Urinary bladder (tissue), 4 donors: ENCODE measurements around the gene MARCHF11. TPM values are rescaled to one million over a fixed set of nuclear protein-coding genes. Genes with fewer than 3 reads are reported as not detected.

Experiments
- DNase-seq: peaks from one replicate; pipeline ENCODE4 v3.0.0-alpha.2; 2015; ENCODE audit errors: extremely low spot score
- H3K27ac ChIP-seq: one replicate; pipeline ENCODE4 v1.5.1; 2013; ENCODE audit warnings: low read depth, mild to moderate bottlenecking, moderate library complexity
- H3K36me3 ChIP-seq: one replicate; pipeline ENCODE4 v1.6.1; 2013; ENCODE audit warnings: mild to moderate bottlenecking, moderate library complexity; ENCODE audit not compliant: insufficient read depth
- H3K4me1 ChIP-seq: one replicate; pipeline ENCODE4 v1.6.1; 2013; ENCODE audit warnings: mild to moderate bottlenecking, moderate library complexity; ENCODE audit not compliant: insufficient read depth
- H3K4me3 ChIP-seq: one replicate; pipeline ENCODE4 v1.5.1; 2013; ENCODE audit warnings: low read depth, low read length
- WGBS: extraction: QIAGEN DNeasy Blood & Tissue Kit; methylation state at CpG from one replicate; pipeline ENCODE4 v1.1.7; 2013; 5-methylcytosine and 5-hydroxymethylcytosine counted together
- polyA plus RNA-seq: library from polyadenylated mRNA; stranded (reverse); fragments of 200-250 nt; gene quantifications from one replicate; pipeline ENCODE4 v1.2.3, GENCODE V29; 2013
- small RNA-seq: library from RNA; depleted of rRNA; stranded (forward); fragments of <200 nt; gene quantifications from one replicate; pipeline ENCODE3, GENCODE V24; 2014
- total RNA-seq: library from RNA; depleted of rRNA; stranded (reverse); fragments of >200 nt; gene quantifications from one replicate; pipeline ENCODE4 v1.2.3, GENCODE V29; 2014
- donor health status: healthy with polysubstance abuse.
- donor health status: healthy.

Gene MARCHF11
- total and polyA plus RNA-seq, 2 donors, result 0.06 to 0.26 TPM

- 55% methylated on average over 3 of the region's 3 CpGs for WGBS
- Histone ChIP-seq H3K4me1 (no peaks in the 10 kb centered on the region), H3K36me3 (no peaks in the 10 kb centered on the region), H3K4me3 (no peak overlapping the region), H3K27ac (no peak overlapping the region)
- no peak for DNase-seq
Observed at GRCh38 chr5:16018970-16019369, 160.6 kb downstream of the MARCHF11 start.

GRCh38 chr5:16017720-16018119, 161.9 kb downstream of the MARCHF11 start:
- H3K36me3 ChIP-seq, result no peaks in the 10 kb centered on the region
- H3K27ac ChIP-seq, result no peak overlapping the region
- DNase-seq, result no peak
- H3K4me3 ChIP-seq, result no peak overlapping the region
- 75% methylated on average over 2 of the region's 2 CpGs for WGBS
- H3K4me1 ChIP-seq, result no peaks in the 10 kb centered on the region

Small RNA genes within 50 kb of the gene (small RNA-seq; reads per million reads assigned to genes)
- not detected for gene RNA5SP178
